GM12892 (cell line): ENCODE data around the gene RIC8B.

ENCODE experiments used
- POLR2AphosphoS5 ChIP-seq: IDR thresholded peaks from 2 replicates; pipeline ENCODE4 v1.6.1; 2011; ENCODE audit warnings: low read depth, low read length, control low read depth
- TAF1 ChIP-seq: IDR thresholded peaks from 2 replicates; pipeline ENCODE4 v1.6.1; 2011; ENCODE audit warnings: low read depth, mild to moderate bottlenecking, control low read depth, low read length, borderline replicate concordance

DNA sequence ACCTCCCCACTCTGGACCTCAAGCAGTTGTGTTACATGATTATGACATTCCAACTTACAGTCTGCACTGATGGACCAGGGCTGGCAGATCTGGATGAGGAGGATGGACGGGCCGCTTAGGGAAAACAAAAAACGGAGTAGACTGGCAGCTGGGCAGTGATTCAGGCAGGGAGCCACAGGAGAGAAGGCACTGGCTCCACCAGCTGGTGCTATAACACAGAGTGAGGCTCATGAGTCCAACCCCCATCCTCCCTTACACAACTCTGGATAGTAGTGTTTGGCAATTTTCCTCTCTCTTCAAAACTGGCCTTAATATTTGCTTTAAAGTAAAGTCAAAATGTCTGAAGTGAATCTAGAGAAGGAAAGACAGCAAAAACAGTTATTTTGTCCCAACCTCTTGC lies 9.7 kb upstream of the RIC8B start:
- no peak for TF ChIP-seq TAF1
- no peak for TF ChIP-seq POLR2AphosphoS5
